Measurements from ENCODE around the gene PSME3IP1.

DNA sequence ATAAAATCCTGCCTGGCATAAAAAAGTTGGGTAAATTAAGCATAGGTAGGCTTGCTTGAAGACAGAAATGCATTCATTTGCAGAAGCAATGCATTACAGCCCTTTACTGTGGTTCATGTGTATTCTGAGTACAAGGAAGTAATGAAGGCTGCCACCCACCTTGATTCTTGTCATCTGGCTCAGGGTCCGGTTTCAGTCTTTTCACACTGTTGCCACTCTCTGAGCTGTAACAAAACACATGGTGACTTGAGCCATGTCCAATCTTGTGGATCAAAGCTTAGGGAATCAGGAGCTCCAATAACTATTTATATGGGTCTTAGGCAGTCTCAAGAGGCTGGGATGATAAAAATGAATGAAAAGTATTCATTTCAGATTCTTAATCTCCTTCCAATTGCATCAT, 22.0 kb downstream of the PSME3IP1 start:
- TF ChIP-seq, protein P1, sequence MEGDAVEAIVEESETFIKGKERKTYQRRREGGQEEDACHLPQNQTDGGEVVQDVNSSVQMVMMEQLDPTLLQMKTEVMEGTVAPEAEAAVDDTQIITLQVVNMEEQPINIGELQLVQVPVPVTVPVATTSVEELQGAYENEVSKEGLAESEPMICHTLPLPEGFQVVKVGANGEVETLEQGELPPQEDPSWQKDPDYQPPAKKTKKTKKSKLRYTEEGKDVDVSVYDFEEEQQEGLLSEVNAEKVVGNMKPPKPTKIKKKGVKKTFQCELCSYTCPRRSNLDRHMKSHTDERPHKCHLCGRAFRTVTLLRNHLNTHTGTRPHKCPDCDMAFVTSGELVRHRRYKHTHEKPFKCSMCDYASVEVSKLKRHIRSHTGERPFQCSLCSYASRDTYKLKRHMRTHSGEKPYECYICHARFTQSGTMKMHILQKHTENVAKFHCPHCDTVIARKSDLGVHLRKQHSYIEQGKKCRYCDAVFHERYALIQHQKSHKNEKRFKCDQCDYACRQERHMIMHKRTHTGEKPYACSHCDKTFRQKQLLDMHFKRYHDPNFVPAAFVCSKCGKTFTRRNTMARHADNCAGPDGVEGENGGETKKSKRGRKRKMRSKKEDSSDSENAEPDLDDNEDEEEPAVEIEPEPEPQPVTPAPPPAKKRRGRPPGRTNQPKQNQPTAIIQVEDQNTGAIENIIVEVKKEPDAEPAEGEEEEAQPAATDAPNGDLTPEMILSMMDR (IDR thresholded peaks at IDR 0.05): no peak
- TF ChIP-seq POLR2A (IDR thresholded peaks at IDR 0.05): no peak

Data from adrenal gland (tissue), 5 donors.